Femur (tissue), 1 donor: ENCODE results near the gene KMT2D.
A peak's percentile ranks its signal among the peaks of the same experiment; 100 is the strongest.
"Not testable (repeated sequence)": the region's sequence is repeated elsewhere in the genome, so short reads cannot be mapped to it uniquely, and the experiment has no call there.

Experiments used
- DNase-seq: peaks from one replicate; pipeline ENCODE4 v3.0.0-alpha.2; 2017

The KMT2D gene

DNA sequence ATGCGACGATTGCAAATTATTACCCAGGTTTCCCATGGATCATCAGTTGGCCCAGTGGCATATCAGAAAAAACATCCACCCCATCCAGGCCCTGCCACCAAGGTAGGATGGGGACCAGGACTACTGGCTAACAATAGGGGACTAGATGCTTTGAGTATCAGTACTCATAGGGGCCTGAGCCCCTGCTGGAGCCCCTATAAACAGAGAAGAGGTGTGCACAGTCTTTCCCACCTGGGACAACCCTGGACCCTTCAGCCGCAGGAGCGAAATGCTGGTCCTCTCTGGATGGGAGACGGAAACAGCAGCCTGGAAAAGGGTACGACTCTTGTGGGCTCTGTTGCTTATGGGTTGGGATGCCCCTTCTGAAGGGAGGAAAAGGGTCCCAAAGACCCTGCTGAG, 28.3 kb upstream of the KMT2D start:
- no peak for DNase-seq

DNA sequence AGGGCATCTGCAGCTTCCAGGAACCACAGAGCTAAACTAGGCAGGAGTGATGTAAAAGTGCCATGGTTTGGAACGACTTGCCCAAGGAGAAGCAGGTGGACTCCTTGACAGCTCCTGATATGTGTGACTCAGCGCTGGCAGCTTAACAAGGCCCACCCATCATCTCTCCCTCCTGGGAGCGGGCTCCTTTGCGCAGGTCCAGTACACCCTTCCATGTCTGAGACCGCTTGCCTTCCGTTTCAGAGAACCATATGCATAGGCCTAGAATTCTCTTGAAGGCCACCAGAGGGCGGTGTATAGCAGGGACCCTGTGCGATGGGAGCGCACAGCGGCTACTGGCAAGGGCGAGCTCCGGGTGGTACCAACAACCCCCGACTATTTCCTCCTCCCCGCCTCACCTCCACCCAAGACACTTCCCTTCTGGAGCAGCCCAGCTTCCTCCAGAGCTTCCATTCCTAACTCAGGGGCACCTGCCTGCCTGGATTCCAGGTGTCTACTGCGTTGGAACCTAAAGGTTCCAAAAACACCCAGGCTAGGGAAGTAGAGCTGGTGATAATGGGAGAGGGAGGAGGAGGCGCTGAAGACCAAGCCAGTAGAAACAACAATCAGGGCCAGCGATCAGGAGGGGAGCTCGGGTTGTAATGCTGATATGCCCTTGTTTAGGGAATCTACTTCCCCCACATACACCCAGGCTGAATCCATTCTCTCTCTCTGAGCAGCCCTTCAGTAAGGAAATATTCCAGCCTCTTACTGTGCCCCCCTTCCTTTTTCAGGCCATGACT, 27.7 kb upstream of the KMT2D start:
- peak; percentile 86 for DNase-seq

DNA sequence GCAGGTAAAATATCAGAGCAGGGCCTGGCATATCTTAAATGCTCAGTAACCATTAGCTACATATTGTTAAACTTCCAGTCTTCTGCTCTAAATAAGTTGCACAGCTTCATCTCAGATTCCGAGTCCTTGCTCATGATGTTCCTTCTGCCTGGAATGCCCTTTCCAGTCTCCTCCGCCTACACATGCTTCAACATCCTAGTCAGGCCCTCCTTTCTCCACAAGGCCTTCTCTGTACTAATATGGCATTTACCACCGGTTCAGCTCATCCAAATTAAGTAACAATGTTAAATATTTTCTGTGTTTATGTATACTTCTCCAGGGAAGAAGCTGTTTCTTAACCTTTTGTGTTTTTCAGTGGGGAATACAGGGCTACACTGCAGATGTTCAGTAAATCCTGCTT, 25.5 kb upstream of the KMT2D start:
- DNase-seq: no peak

DNA sequence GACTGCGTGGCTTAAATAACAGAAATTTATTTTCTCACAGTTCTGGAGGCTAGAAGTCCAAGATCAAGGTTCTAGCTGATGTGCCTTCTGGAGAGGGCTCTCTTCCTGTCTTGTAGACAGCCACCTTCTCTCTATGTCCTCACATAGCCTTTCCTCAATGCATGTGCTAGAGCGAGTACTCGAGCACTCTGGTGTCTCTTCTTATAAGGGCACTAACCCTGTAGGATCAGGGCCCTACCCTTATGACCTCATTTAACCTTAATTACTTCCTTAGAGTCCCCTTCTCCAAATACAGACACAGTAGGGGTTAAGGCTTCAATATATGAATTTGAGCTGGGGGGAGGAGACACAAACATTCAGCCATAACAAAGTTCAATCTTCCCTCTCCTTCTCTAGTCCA, 23.8 kb upstream of the KMT2D start:
- no peak for DNase-seq

DNA sequence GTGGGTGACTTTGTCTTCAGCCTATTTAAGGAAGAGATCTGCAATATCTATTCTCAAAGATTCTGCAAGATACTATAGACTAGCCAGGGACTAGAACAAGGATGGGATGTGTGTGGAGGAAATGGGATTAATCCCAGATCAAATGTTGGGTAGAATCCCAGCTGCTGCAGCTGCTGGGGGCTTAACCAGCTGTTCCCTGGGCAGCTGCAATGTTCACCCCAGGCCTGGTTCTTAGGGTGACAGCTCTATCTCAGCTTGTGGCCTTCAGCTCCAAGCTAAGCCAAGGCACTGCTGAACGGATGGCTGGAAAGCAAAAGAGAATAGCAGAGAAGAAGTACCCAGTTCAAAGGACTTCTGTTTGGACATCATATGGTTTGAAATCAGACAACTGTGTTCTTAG, 19.2 kb upstream of the KMT2D start:
- DNase-seq: peak; percentile 68

GRCh38 chr12:49070971-49071370, 10.4 kb upstream of the KMT2D start:
- no peak for DNase-seq

- DNase-seq: peak; percentile 98
Observed at GRCh38 chr12:49069507-49070346, 9.1 kb upstream of the KMT2D start, which contains the start of gene RHEBL1. RHEBL1 (minus strand) TSS chr12:49069979; CDS start chr12:49069785, 194 bp downstream.

DNA sequence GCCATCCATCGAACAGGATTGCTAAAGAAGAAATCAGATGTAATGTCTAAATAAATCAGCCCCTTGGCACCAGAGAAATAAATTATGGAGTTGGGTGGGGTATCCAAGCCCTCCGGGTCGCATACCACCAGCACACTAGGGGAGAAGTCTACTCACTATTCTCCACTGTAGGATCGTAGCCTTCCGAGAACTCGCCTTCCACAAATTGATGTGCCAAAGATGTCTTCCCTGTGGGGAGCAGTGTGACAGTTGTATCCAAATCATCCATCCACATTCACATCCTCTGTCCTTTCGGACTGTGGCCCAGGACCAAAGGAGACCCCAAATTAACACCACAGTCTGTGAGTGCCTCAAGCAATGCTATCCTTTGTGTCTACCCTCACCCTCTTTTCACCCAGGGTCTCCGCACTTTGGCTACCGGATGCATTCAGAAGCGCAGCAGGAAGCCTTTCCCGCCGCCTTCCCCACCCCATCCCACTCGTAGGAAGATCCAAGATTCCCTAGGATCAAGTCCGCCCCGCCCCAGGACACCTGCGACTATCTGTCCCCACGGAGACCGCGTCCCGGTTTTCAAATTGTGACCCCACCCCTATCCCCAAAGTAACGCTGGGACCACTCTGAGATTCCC, 8.4 kb upstream of the KMT2D start:
- DNase-seq: no peak

DNA sequence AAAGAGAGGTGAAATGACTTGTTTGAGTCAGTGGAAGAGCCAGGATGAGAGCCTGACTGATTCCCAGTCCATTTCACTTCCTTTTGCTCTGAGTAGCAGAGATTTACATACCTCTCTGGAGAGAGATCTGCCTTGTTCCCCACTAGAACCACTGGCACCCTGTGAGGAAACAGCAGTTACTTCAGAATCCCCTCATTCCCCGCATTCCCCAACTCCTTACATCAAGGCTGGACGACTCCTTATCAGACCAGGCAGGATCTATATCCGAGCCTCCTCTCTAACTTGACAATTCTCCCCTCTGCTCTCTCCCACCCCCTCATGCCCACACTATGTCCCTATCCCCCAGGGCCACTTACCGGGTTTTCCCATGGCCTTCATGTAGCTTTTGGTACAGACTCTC, 5.5 kb upstream of the KMT2D start:
- DNase-seq: no peak

GRCh38 chr12:49064767-49065152, 4.2 kb upstream of the KMT2D start:
- no peak for DNase-seq

DNA sequence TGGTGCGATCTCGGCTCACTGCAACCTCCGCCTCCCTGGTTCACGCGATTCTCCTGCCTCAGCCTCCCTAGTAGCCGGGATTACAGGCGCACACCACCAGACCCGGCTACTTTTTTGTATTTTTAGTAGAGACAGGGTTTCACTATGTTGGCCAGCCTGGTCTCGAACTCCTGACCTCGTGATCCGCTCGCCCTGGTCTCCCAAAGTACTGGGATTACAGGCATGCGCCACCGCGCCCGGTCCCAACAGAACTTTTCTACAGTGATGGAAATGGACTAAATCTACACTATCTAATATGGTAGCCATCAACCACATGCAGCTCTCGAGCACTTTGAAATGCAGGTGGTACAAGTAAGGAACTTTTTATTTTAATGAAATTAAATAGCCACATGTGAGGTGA, 1.3 kb upstream of the KMT2D start:
- DNase-seq: not testable (repeated sequence)

DNA sequence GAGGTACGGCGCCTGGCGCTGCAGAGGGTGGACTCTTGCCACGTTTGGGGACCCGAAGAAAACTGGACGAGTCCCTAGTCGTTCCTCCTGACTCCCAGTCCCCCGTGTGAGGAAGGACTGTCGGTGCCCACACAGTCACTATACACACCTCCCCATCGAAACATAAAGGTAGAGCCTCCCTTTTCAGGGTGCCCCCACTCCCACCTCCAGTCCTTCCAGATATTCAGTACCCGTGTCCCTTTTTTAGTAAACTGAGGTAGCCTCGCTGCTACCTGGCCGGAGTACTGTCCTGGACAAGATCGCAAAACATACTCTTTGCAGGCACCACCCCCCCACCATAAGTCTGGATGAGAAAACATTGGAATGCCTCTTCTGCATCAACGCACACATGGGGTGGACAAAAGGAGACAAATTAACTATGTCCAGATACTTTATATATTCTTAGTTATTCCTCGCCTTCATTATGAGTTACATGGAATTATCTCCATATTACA, 610 bp upstream of the KMT2D start:
- DNase-seq: no peak

DNA sequence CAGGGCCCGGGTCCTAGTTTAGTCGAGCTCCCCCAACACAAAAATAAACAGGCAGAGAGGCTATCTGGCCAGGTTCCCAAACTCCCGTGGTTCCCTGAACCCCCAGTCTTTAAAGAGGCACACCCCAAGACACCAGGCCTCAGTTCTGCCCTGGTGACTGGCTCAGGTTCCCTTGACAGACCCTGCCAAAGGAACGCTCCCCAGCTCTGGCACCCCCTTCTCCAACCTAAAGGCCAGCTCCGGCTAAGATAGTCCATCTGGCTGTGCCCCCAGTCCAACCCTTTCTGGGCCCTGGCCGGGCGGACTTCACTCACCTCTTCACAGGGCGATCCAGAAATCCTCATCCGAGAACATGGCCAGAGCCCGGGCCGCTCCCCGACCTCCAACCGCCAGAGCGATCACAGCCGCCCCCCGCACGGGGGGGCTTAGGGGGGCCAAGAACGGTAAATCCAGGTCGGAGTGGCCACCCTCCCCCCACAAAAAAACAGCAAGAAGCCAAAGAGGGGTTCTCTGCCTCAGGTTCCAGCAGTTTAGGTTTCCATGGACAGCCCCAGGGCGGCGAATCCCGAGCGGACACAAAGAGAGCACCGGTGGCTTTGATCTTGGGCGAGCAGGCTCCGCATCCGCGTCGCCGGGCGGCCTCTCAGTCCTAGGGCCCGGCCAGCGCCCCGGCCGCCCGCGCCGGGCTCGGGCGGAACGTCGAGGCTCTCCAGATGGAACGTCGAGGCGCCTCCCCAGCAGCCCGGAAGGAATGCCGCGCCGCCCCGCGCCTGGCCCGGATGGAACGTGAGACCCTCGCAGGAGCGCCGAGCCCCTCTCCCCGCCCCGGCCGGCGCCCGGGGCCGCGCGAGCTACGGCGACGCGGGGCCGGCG, 1.1 kb downstream of the KMT2D start:
- DNase-seq: no peak

- DNase-seq: no peak
Observed at GRCh38 chr12:49059045-49059298, 1.6 kb downstream of the KMT2D start.

DNA sequence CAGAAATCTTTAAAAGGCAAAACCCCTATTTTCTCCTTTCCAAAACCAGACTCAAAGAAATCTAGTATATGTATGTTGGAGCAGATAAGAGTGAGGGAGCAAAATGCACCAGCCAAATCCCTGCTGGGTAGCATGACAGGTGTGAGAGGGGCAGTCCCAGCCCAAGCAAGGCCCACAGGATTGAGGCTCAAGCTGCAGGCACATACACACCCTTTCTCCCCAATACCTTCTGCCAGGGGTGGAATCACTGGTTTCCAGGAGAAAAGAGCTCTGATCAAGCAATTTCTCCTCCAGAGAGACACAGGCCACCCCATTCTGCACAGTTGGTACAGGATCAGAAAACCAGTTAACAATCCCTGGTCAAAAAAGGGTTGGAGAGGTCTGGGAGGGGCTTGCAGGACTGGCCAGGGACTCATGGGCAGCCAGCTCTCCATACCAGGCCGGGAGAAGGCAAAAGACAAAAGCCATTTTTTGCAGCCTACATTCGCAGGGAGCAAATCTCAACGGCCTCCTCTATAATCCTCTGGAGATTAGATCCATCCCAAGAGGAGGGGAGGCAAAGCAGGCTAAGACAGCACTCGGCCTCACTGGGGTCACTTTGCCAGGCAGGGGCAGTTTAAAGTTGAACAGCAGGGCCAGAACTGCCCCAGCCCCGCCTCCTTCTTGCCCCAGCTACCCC, 2.1 kb downstream of the KMT2D start:
- DNase-seq: no peak

DNA sequence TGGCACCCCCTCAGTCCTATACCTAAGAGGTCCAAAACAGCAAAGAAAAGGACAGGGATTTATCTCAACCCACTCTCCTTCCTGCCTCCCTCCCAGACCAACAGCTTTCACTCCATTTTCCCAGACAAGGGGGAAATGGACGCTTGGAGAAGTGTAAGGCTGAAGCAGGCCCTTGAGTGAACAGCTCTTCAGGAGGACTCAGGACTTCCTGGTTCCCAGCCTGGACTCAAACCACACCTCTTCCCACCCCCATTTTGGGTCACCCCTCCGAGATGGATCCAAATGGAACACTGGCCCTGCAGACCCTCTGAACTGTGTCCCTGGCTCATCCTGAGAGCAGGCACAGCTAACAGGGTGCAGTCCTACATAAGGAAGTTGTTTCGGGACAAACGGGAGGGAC, 2.7 kb downstream of the KMT2D start:
- DNase-seq: no peak

DNA sequence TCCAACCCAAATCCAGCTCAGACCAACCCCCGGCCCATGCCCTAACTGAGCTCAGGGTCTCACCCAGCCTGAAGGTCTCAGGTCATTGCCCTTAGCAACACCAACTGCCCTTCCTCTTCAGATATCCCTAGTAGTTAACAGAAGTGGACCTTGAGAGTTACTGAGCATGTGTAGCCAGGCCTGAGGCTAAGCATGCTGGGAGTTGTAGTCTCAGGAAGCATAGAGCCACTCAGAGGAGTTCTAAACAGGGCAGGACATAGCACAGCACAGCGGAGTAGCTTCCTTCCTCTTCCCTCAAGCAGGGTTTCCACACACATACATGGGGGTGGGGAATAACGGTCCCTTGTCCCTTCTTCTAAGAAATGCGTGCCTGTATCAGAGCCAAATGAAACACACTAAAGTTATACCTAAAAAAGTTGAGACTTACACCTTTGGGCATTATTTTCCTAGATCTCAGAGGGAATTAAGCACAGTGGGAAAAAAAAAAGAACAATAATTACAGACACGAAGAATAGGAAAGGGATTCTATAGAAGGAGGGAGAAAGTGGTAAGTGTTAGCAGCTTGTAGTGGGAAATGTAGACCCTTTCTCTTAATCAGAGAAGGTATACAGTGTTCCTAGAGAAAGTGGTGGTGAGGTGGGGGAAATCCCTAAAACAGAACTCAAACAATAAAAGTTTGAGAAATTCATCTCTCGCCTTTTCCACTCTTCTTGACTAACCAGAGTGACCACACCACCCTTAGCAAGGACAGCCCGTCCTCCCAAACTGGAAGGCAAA, 4.4 kb downstream of the KMT2D start:
- peak; percentile 75 for DNase-seq

DNA sequence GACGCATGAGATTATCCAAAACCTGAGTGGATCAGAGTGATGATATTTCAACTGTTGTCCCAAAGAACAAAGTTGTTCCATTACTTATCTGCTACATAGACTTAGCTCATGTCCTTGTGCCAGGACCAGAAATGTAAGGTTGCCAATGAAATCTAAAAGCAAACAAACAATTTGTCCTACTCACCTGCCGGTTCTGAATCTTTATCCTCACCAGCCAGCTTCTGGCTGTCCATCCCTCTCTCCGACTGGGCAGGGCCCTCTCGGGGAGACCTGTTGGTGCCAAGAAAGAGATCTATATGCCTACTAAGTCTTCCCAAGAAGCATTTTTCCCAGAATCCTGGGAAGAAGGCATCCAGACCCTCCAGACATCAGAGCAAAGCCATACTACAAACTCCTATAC, 5.5 kb downstream of the KMT2D start:
- no peak for DNase-seq

GRCh38 chr12:49054524-49054923, 6.1 kb downstream of the KMT2D start:
- no peak for DNase-seq

DNA sequence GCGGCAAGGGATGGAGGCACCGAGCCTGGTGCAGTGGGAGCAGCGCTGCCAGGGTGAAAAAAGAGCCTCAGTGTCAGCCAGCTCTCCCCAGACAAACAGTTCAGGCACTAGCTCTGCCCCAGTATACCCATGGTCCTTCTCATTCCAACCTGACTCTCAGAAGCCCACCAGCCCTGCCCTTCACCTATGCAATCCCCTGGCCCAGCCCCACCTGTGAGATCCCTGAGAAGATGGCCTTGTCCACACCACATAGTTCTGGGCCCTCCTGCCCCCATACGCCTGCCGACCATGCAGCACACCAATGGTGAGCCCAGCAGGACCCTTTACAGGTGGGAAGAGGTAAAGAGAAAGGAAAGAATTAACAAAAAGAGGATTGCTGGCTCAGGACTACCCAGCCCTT, 6.5 kb downstream of the KMT2D start:
- DNase-seq: no peak

- no peak for DNase-seq
Observed at GRCh38 chr12:49052451-49053208, 8.0 kb downstream of the KMT2D start.
